ENCODE results near the gene ATP2B2. TPM values are rescaled to one million over a fixed set of nuclear protein-coding genes. Genes with fewer than 3 reads are reported as not detected.

The ATP2B2 gene
- total RNA-seq, 1 donor from 2014 or later = 0.13 TPM

- Mint-ChIP-seq H3K27me3 (ENCODE audit: unreplicated experiment) (peaks cover 53% of the 10 kb centered on the region), H3K27ac (ENCODE audit: unreplicated experiment) (no peak overlapping the region), H3K9me3 (ENCODE audit: unreplicated experiment) (no peaks in the 10 kb centered on the region), H3K4me3 (ENCODE audit: unreplicated experiment) (no peak overlapping the region), H3K36me3 (ENCODE audit: unreplicated experiment) (no peaks in the 10 kb centered on the region), H3K4me1 (ENCODE audit: unreplicated experiment) (no peaks in the 10 kb centered on the region)
- DNase-seq (ENCODE audit: extremely low spot score, unreplicated experiment) = no peak
- no peak for TF ChIP-seq CTCF (IDR thresholded peaks at IDR 0.05)
Observed at GRCh38 chr3:10426346-10427220, 78.8 kb downstream of the ATP2B2 start.

- no peaks in the 10 kb centered on the region for H3K9me3 Mint-ChIP-seq (ENCODE audit: unreplicated experiment)
- no peak for DNase-seq (ENCODE audit: extremely low spot score, unreplicated experiment)
- no peak overlapping the region for H3K4me3 Mint-ChIP-seq (ENCODE audit: unreplicated experiment)
- H3K27ac Mint-ChIP-seq (ENCODE audit: unreplicated experiment) = no peak overlapping the region
- H3K36me3 Mint-ChIP-seq (ENCODE audit: unreplicated experiment) = no peaks in the 10 kb centered on the region
- peaks cover 40% of the 10 kb centered on the region for H3K27me3 Mint-ChIP-seq (ENCODE audit: unreplicated experiment)
- TF ChIP-seq CTCF (IDR thresholded peaks at IDR 0.05) = no peak
- no peaks in the 10 kb centered on the region for H3K4me1 Mint-ChIP-seq (ENCODE audit: unreplicated experiment)
Observed at GRCh38 chr3:10423171-10423882, 82.1 kb downstream of the ATP2B2 start.

- TF ChIP-seq CTCF (IDR thresholded peaks at IDR 0.05) = no peak
- no peaks in the 10 kb centered on the region for H3K9me3 Mint-ChIP-seq (ENCODE audit: unreplicated experiment)
- H3K4me1 Mint-ChIP-seq (ENCODE audit: unreplicated experiment) = no peaks in the 10 kb centered on the region
- no peak overlapping the region for H3K4me3 Mint-ChIP-seq (ENCODE audit: unreplicated experiment)
- DNase-seq (ENCODE audit: extremely low spot score, unreplicated experiment) = no peak
- peaks cover 41% of the 10 kb centered on the region for H3K27me3 Mint-ChIP-seq (ENCODE audit: unreplicated experiment)
- no peak overlapping the region for H3K27ac Mint-ChIP-seq (ENCODE audit: unreplicated experiment)
- no peaks in the 10 kb centered on the region for H3K36me3 Mint-ChIP-seq (ENCODE audit: unreplicated experiment)
Observed at GRCh38 chr3:10421996-10422395, 83.4 kb downstream of the ATP2B2 start.

- DNase-seq (ENCODE audit: extremely low spot score, unreplicated experiment) = no peak
- H3K27me3 Mint-ChIP-seq (ENCODE audit: unreplicated experiment) = peaks cover 46% of the 10 kb centered on the region
- no peak overlapping the region for H3K27ac Mint-ChIP-seq (ENCODE audit: unreplicated experiment)
- H3K4me1 Mint-ChIP-seq (ENCODE audit: unreplicated experiment) = no peaks in the 10 kb centered on the region
- no peak for TF ChIP-seq CTCF (IDR thresholded peaks at IDR 0.05)
- H3K4me3 Mint-ChIP-seq (ENCODE audit: unreplicated experiment) = no peak overlapping the region
- H3K36me3 Mint-ChIP-seq (ENCODE audit: unreplicated experiment) = no peaks in the 10 kb centered on the region
- no peaks in the 10 kb centered on the region for H3K9me3 Mint-ChIP-seq (ENCODE audit: unreplicated experiment)
Observed at GRCh38 chr3:10420745-10421475, 84.5 kb downstream of the ATP2B2 start.
